Right cardiac atrium (tissue), 5 donors: ENCODE results near the gene SYNE2. TPM values are rescaled to one million over a fixed set of nuclear protein-coding genes. Genes with fewer than 3 reads are reported as not detected.

Source experiments
- ATAC-seq, 2 donors: fragments of 200-7000 bp; cut with Tn5 transposase; one replicate each; pipeline versions ENCODE4 v1.8.0 to v1.9.1; 2020; ENCODE audit warnings: moderate library complexity in 2 of 2, mild to moderate bottlenecking in 1 of 2
- DNase-seq, 3 donors: peaks; one replicate each; pipeline ENCODE4 v3.0.0-alpha.2; 2020
- H3K27ac ChIP-seq: one replicate; pipeline ENCODE4 v1.5.1; 2013; ENCODE audit warnings: mild to moderate bottlenecking, low read length, control low read depth, moderate library complexity
- H3K27me3 ChIP-seq: one replicate; pipeline ENCODE4 v1.6.1; 2013; ENCODE audit not compliant: control insufficient read depth, insufficient read depth
- H3K4me1 ChIP-seq: one replicate; pipeline ENCODE4 v1.6.1; 2013; ENCODE audit warnings: low read length; ENCODE audit not compliant: control insufficient read depth, insufficient read depth
- H3K4me3 ChIP-seq: one replicate; pipeline ENCODE4 v1.5.1; 2013; ENCODE audit warnings: low read length, control low read depth
- H3K9me3 ChIP-seq: one replicate; pipeline ENCODE4 v1.6.1; 2013; ENCODE audit warnings: low read length; ENCODE audit not compliant: control insufficient read depth
- WGBS: extraction: QIAGEN DNeasy Blood & Tissue Kit; methylation state at CpG from one replicate; pipeline ENCODE4 v1.1.7; 2013; 5-methylcytosine and 5-hydroxymethylcytosine counted together
- intact Hi-C, 4 donors: fragments of 100-400 bp; cut with DNase I; formaldehyde crosslinking; loops; one replicate each; pipeline versions ENCODE4 v1.11.0 to v1.14.0; 2022 to 2023
- polyA plus RNA-seq: library from polyadenylated mRNA; stranded (reverse); fragments of 200-250 nt; gene quantifications from one replicate; pipeline ENCODE4 v1.2.3, GENCODE V29; 2013
- total RNA-seq, 4 donors: library from RNA; stranded (reverse); fragmentation: NEBNext Ultra II Directional; extraction: Animal tissue kit (Norgen Biotek cat#: 25700); gene quantifications; one replicate each; pipeline ENCODE4 v1.2.1, GENCODE V29; 2021
- donor health status: healthy with polysubstance abuse.
- donor health status: DM: no; HTN: yes; CAD: no.
- donor health status: DM: no; HTN: no; CAD: no.
- donor health status: DM: no; HTN: yes; CAD: no; lungs with severe emphysema.
- donor health status: DM: yes; HTN: yes; CAD: no.

SYNE2 gene
- total and polyA plus RNA-seq, 5 donors = 83.7 to 229 (median 160) TPM

DNA sequence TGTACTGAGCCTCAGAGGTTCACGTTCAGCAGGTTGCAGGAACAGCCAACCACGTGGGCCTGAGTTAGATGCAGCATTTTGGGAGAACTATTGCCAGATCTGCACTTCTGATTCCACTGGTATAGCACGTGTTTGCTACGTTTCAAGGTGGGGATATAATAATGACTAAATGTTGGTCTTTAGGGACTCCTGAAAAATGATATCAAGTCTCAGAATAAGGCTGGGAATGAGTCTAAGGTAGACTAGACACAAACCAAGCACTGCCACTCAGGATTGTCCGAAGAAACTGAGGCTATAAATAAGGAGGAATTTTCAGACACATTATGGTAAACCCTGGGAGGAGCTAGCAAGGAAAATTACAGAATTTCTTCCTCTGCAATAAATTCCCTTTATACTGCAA is 343.3 kb downstream of the SYNE2 start:
- Histone ChIP-seq H3K27ac (peak overlapping the region; percentile 30), H3K27me3 (no peaks in the 10 kb centered on the region), H3K9me3 (no peaks in the 10 kb centered on the region), H3K4me1 (peaks cover 12% of the 10 kb centered on the region), H3K4me3 (no peak overlapping the region)
- 72% methylated on average over 5 of the region's 5 CpGs for WGBS
- no peak for DNase-seq
- intact Hi-C loops = no loop called here
- no peak for ATAC-seq

DNA sequence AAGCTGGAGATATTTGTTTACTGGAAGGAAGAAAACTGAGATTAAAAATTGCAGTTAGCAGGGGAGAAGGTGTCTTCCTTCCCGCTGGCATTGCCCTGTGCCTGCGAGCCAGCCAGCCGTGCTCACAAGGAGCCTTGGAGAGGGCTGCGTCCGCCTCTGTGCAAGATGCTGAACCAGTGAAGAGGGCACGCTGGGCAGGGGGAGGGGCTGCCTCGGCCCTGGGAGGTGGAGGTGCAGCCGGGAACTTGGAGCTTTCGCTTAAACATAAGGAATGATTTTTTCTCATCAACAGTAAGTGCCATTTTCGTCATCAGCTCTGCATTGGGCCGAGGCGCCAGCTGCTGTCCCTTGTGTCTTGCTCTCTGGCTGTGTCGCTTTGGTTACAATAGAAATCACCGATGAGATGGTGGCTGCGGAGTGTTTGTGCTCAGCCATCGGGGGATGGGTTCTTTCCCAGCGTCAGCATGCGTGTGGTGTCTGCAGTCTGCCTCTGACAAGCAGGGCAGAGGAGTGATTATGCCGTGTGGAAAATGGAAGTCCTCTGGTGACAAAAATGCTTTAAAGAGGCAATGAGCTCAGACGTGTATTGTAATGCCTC is 344.1 kb downstream of the SYNE2 start:
- Histone ChIP-seq H3K27me3 (no peaks in the 10 kb centered on the region), H3K9me3 (no peaks in the 10 kb centered on the region), H3K4me3 (peak overlapping the region; percentile 12), H3K27ac (peak overlapping the region; percentile 90), H3K4me1 (peaks cover 12% of the 10 kb centered on the region)
- WGBS = 10% methylated on average over 20 of the region's 20 CpGs
- ATAC-seq (peak; percentile 81 to 84), DNase-seq (peak; percentile 45 to 79 (median 79))
- intact Hi-C loops = no loop called here

DNA sequence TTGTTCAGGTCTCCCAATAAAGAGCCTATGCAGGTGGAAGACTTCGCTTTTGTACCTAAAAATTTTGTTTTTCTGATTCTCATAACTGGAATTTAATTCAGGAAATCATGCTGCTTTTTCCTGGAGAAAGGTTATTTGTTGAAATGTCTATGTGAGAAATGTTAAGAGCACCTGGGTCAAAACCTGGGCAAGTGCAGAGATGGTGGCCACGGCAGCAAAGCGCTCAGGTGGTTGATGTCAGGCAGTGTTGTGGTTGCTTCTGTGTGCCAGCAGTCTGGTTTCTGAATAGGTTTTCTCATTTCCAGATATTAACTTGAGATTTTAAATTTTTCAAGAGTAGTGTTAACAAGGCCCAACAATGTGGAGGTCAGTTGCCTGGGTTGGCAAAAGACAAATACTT is 345.2 kb downstream of the SYNE2 start:
- 76% methylated on average over 3 of the region's 3 CpGs for WGBS
- intact Hi-C loops = no loop called here

DNA sequence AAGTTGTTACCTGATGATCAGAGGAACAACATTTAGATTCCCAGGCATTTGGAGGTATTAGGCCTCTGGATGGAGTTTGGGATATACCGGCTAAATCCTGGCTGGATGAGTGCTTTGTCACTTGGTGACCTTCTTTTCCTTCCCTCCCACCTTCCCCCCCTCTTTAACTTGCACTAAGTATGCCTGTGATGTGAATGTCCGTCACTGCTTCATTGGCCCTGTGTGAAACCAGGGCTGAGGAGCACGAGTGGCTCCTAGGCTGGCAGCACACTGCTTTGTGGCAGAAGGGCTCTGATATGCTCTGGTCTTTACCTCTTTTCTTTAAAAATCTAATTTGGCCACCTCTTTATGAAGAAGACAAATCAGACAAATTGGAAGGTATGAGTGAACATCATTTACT is 345.7 kb downstream of the SYNE2 start:
- Histone ChIP-seq H3K9me3 (no peaks in the 10 kb centered on the region), H3K4me3 (no peak overlapping the region), H3K27me3 (no peaks in the 10 kb centered on the region), H3K27ac (peak overlapping the region; percentile 89), H3K4me1 (peaks cover 12% of the 10 kb centered on the region)
- WGBS = 69% methylated on average over 3 of the region's 3 CpGs
- intact Hi-C loops = no loop called here
- no peak for DNase-seq
- peak in 1 of 2 donors; percentile 22 for ATAC-seq

More for the DNA sequence above, 345.2 kb downstream of the SYNE2 start:
- DNase-seq (no peak), ATAC-seq (no peak)
- Histone ChIP-seq H3K9me3 (no peaks in the 10 kb centered on the region), H3K4me1 (peaks cover 12% of the 10 kb centered on the region), H3K27ac (peak overlapping the region; percentile 89), H3K27me3 (no peaks in the 10 kb centered on the region), H3K4me3 (peak overlapping the region; percentile 12)

DNA sequence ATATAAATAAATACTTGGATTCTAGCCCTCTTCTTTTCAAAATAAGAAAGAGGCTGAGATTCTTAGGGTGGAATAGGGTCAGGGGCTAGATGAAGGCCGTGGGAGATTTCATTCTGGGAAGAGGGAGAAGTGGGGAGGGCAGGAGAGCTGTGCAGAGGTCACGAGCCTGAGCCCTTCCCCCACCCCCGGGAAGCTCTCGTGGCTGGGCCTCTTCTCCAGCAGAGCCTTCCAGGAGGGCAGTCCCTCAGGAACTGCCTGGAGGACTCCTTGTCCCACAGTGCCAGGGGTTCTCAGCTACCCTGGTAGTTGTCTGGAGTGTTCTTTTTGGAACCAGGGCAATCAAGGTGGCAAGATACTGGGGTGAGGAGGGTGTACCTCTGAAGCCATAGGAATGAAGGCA is 347.4 kb downstream of the SYNE2 start:
- DNase-seq (peak; percentile 39 to 79 (median 71)), ATAC-seq (peak; percentile 55 to 56)
- peak overlapping the region; percentile 87 for H3K27ac ChIP-seq
- WGBS = 26% methylated on average over 4 of the region's 4 CpGs
- H3K4me3 ChIP-seq = no peak overlapping the region
- intact Hi-C loops = no loop called here
- peaks cover 12% of the 10 kb centered on the region for H3K4me1 ChIP-seq
- H3K9me3 ChIP-seq = no peaks in the 10 kb centered on the region
- H3K27me3 ChIP-seq = no peaks in the 10 kb centered on the region

DNA sequence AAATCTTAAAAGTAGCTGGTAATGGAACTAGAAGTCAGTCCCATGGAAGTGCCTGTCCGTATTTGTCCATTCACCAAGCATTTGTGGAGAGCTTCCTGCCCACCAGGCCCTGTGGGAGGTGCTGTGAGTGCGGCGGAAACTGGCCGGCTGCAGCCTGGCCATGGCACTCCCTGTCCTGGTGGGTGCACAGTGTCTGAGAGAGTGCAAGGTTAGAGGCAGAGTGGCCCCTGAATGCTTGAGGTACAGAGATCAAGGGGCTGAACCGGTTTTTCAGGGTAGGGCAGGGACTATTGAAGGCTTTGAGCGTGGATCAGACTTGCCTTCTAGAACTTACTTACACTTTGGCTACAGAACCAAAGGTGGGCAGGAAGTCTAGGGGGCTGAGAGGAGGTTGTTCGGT is 348.5 kb downstream of the SYNE2 start:
- no peaks in the 10 kb centered on the region for H3K9me3 ChIP-seq
- intact Hi-C loops = no loop called here
- H3K27ac ChIP-seq = peak overlapping the region; percentile 87
- DNase-seq (no peak), ATAC-seq (no peak)
- WGBS = 84% methylated on average over 7 of the region's 7 CpGs
- H3K4me3 ChIP-seq = no peak overlapping the region
- peaks cover 8% of the 10 kb centered on the region for H3K4me1 ChIP-seq
- no peaks in the 10 kb centered on the region for H3K27me3 ChIP-seq

DNA sequence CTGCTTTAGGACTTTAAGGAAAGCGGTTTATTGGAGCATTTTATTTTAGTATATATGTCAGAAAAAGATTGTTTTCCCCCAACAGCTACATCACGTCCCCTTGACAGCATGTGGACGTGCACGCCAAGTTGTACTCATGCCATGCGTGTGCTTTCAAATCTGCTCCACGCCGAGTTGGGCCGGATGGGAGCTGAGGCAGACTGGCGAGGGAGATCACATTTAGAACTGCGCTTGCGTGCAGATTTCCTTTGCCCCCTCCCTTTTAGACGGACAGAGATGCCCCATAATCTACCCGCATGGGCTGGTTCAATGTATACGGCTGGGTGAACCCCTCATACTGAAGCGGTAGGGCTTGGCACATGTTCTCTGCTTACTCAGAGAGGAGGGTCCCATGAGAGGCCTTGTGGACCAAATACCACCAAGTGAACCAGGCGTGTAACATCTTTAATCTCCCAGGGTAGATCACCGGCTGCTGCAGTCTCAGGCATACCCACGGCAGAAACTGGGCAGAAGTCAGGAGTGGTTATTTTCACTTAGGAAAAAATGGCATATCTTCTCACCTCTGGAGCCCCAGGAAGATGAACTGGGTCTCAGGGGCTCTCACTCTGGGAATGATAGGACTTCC is 349.2 kb downstream of the SYNE2 start:
- intact Hi-C loops = no loop called here
- H3K27ac ChIP-seq = no peak overlapping the region
- H3K9me3 ChIP-seq = no peaks in the 10 kb centered on the region
- no peak overlapping the region for H3K4me3 ChIP-seq
- WGBS = 85% methylated on average over 18 of the region's 18 CpGs
- peaks cover 8% of the 10 kb centered on the region for H3K4me1 ChIP-seq
- ATAC-seq (no peak), DNase-seq (peak in 2 of 3 donors; percentile 56 to 65)
- no peaks in the 10 kb centered on the region for H3K27me3 ChIP-seq

DNA sequence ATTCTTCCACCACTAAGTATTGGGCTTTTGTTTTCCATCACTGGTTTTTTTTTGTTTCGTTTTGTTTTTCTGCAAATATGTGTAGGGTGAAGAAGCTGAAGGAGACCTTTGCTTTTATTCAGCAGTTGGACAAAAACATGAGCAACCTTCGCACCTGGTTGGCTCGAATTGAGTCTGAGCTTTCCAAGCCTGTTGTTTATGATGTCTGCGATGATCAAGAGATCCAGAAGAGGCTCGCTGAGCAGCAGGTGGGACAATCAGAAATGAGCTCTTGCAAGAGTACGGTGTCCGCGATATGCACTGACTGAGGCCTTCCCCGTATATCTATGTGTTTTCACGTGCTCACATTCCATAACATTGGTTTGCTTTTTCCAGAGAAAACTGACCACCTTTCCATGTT is 349.9 kb downstream of the SYNE2 start:
- Histone ChIP-seq H3K27me3 (no peaks in the 10 kb centered on the region), H3K4me3 (no peak overlapping the region), H3K9me3 (no peaks in the 10 kb centered on the region), H3K4me1 (peaks cover 8% of the 10 kb centered on the region), H3K27ac (no peak overlapping the region)
- DNase-seq (no peak), ATAC-seq (no peak)
- intact Hi-C loops = no loop called here
- WGBS = 88% methylated on average over 10 of the region's 10 CpGs

DNA sequence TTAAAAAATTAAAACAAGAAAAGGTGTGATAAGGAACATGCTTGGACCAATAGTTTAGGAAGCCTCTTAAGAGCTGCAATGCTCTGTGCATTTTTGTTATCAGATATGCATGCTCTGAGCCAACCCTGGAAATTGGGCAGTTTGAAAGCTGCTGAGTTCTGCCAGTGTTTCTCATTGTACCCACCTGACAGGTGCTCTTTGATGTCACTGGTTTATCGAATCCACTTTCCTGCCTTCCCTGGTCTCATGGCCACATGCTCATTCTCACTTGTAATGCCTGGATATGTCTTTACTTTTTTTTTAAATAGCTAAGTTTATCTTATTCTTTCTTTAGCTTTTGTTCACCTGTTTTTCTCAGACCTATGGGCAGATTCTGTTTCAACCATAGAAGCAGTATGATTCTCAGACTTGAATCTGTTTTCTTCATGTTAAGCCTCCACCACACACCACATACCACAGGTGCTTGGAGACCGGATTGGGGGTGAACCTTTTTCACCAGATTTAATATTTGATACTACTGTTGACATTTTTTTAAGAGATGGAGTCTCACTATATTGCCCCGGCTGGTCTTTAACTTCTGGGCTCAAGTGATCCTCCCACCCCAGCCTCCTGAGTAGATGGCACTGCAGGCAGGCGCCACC is 350.7 kb downstream of the SYNE2 start:
- 98% methylated on average over 4 of the region's 4 CpGs for WGBS
- intact Hi-C loops = no loop called here
- DNase-seq = no peak
- no peak for ATAC-seq
- Histone ChIP-seq H3K4me3 (no peak overlapping the region), H3K9me3 (no peaks in the 10 kb centered on the region), H3K4me1 (peaks cover 8% of the 10 kb centered on the region), H3K27me3 (no peaks in the 10 kb centered on the region), H3K27ac (no peak overlapping the region)

DNA sequence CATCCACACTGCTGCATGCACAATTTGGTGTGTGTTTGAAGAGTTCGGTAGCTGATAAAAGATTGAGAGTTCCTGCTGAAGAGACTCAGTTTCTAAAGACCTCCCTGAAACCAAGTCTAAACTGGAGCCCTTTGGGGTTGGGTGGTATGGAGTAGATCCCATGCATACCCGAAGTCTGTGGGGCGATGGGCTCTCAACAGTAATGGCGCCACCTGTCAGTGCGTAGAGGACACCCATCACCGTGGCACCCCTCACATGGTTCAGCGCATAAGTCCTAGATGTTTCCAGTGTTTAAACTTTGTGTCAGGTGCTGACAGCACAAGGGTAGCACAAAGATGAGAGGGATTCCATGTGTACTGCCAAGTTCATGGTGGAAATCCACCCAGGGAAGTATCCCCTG is 355.5 kb downstream of the SYNE2 start:
- DNase-seq (no peak), ATAC-seq (no peak)
- no peaks in the 10 kb centered on the region for H3K9me3 ChIP-seq
- 96% methylated on average over 7 of the region's 7 CpGs for WGBS
- intact Hi-C loops = no loop called here
- no peak overlapping the region for H3K4me3 ChIP-seq
- H3K27me3 ChIP-seq = no peaks in the 10 kb centered on the region
- peaks cover 4% of the 10 kb centered on the region for H3K4me1 ChIP-seq
- H3K27ac ChIP-seq = no peak overlapping the region

DNA sequence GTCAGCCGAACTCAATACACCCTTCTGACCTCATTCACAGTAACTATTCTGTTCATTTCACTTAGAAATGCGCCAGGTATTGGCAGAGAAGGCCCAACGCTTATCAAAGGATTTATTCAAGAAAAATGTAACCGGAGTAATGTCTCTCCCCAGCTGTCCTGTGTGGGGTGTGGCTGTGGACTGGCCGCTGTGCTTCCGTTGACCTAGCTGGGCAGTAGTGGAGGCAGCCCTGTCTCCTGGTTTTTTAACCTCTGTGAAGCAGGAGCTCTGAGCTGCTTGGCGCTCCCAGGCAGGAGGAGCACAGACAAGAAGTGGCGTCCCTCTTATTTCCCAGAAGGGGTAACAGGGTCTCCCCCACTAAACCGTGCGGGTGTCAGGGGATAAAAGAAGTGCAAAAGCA is 356.2 kb downstream of the SYNE2 start:
- 62% methylated on average over 10 of the region's 10 CpGs for WGBS
- Histone ChIP-seq H3K9me3 (no peaks in the 10 kb centered on the region), H3K27me3 (no peaks in the 10 kb centered on the region), H3K27ac (peak overlapping the region; percentile 79), H3K4me3 (no peak overlapping the region), H3K4me1 (peaks cover 4% of the 10 kb centered on the region)
- DNase-seq (no peak), ATAC-seq (peak; percentile 22 to 45)
- intact Hi-C loops = no loop called here
